ENCODE measurements around the gene HOXD10. TPM values are rescaled to one million over a fixed set of nuclear protein-coding genes. Genes with fewer than 3 reads are reported as not detected.

Gene HOXD10
- total and polyA plus RNA-seq, 7 experiments from 2014 or later = not detected

- intact Hi-C loops (cut with micrococcal nuclease) = no loop called here
- DNase-seq = no peak
- Mint-ChIP-seq H3K4me3 (peak overlapping the region in 3 of 10 donors; percentile 2 to 60 (median 29)), H3K36me3 (peaks cover 0 to 11% (median 4%) of the 10 kb centered on the region in 5 donors), H3K9me3 (peaks cover 2 to 43% (median 8%) of the 10 kb centered on the region in 11 donors), H3K27ac (peak overlapping the region in 5 of 9 donors; percentile 37 to 76 (median 50)), H3K27me3 (peaks cover 72 to 88% (median 74%) of the 10 kb centered on the region in 5 donors), H3K4me1 (peaks cover 0 to 19% (median 11%) of the 10 kb centered on the region in 7 donors)
- H3K4me3 ChIP-seq (ENCODE audit: low read length) = no peak overlapping the region
- peaks cover 0 to 15% of the 10 kb centered on the region in 2 donors for H3K4me1 ChIP-seq (ENCODE audit: control insufficient read depth in 2 of 2, insufficient read depth in 2 of 2, low read length in 2 of 2)
- no peak for ATAC-seq
- peaks cover 24 to 92% of the 10 kb centered on the region in 2 donors for H3K27me3 ChIP-seq (ENCODE audit: control insufficient read depth in 2 of 2, insufficient read depth in 2 of 2, low read length in 2 of 2)
- H3K27ac ChIP-seq (ENCODE audit: low read depth, low read length) = no peak overlapping the region
- ChIA-PET POLR2A (no interaction called here), CTCF (no interaction called here)
- H3K9me3 ChIP-seq (ENCODE audit: control insufficient read depth in 2 of 3, low read length in 3 of 3) = peaks cover 0 to 4% (median 0%) of the 10 kb centered on the region in 3 experiments
- H3K36me3 ChIP-seq (ENCODE audit: control insufficient read depth in 2 of 3, insufficient read depth in 3 of 3, low read length in 3 of 3) = no peaks in the 10 kb centered on the region
These were observed 2.2 kb downstream of the HOXD10 start for GRCh38 chr2:176118601-176119339.

- peak overlapping the region in 5 of 10 donors; percentile 20 to 37 (median 30) for H3K4me3 Mint-ChIP-seq
- DNase-seq (no peak), ATAC-seq (no peak)
- H3K27me3 Mint-ChIP-seq = peaks cover 75 to 90% (median 77%) of the 10 kb centered on the region in 5 donors
- peaks cover 0 to 25% (median 14%) of the 10 kb centered on the region in 7 donors for H3K4me1 Mint-ChIP-seq
- H3K27ac Mint-ChIP-seq = peak overlapping the region in 4 of 9 donors; percentile 11 to 63 (median 34)
- Histone ChIP-seq H3K36me3 (ENCODE audit: control insufficient read depth in 2 of 3, insufficient read depth in 3 of 3, low read length in 3 of 3) (no peaks in the 10 kb centered on the region), H3K9me3 (ENCODE audit: control insufficient read depth in 2 of 3, low read length in 3 of 3) (no peaks in the 10 kb centered on the region), H3K27me3 (ENCODE audit: control insufficient read depth in 2 of 2, insufficient read depth in 2 of 2, low read length in 2 of 2) (peaks cover 15 to 88% of the 10 kb centered on the region in 2 donors), H3K4me1 (ENCODE audit: control insufficient read depth in 2 of 2, insufficient read depth in 2 of 2, low read length in 2 of 2) (peaks cover 0 to 15% of the 10 kb centered on the region in 2 donors), H3K27ac (ENCODE audit: low read depth, low read length) (no peak overlapping the region), H3K4me3 (ENCODE audit: low read length) (no peak overlapping the region)
- ChIA-PET POLR2A (interaction anchor here (0.7 kb wide), 1 partner anchor 24 kb away, joined by 3 read pairs; no protein-coding TSS in a partner anchor), CTCF (interaction anchor here (0.7 kb wide), 1 partner anchor 533 kb away, joined by 3 read pairs; no protein-coding TSS in a partner anchor)
- peaks cover 0 to 11% (median 2%) of the 10 kb centered on the region in 5 donors for H3K36me3 Mint-ChIP-seq
- H3K9me3 Mint-ChIP-seq = peaks cover 2 to 33% (median 6%) of the 10 kb centered on the region in 11 donors
- intact Hi-C loops (cut with micrococcal nuclease) = loop anchor here (10.0 kb wide), 3 partner anchors 1214 to 1786 kb away; partner anchors contain the start of gene SP9 (in 1 of the 2)
These were observed 4.0 kb downstream of the HOXD10 start for GRCh38 chr2:176120364-176121189.

- Histone ChIP-seq H3K9me3 (ENCODE audit: control insufficient read depth in 2 of 3, low read length in 3 of 3) (no peaks in the 10 kb centered on the region), H3K4me3 (ENCODE audit: low read length) (no peak overlapping the region), H3K4me1 (ENCODE audit: control insufficient read depth in 2 of 2, insufficient read depth in 2 of 2, low read length in 2 of 2) (peaks cover 0 to 15% of the 10 kb centered on the region in 2 donors), H3K36me3 (ENCODE audit: control insufficient read depth in 2 of 3, insufficient read depth in 3 of 3, low read length in 3 of 3) (no peaks in the 10 kb centered on the region), H3K27ac (ENCODE audit: low read depth, low read length) (no peak overlapping the region), H3K27me3 (ENCODE audit: control insufficient read depth in 2 of 2, insufficient read depth in 2 of 2, low read length in 2 of 2) (peaks cover 15 to 88% of the 10 kb centered on the region in 2 donors)
- H3K9me3 Mint-ChIP-seq = peaks cover 2 to 30% (median 6%) of the 10 kb centered on the region in 11 donors
- peak overlapping the region in 8 of 10 donors; percentile 1 to 68 (median 35) for H3K4me3 Mint-ChIP-seq
- ChIA-PET POLR2A (no interaction called here), CTCF (interaction anchor here (1.2 kb wide), 1 partner anchor 11 kb away, joined by 3 read pairs; no protein-coding TSS in a partner anchor)
- H3K27ac Mint-ChIP-seq = peak overlapping the region in 5 of 9 donors; percentile 11 to 63 (median 34)
- H3K36me3 Mint-ChIP-seq = peaks cover 0 to 11% (median 2%) of the 10 kb centered on the region in 5 donors
- ATAC-seq = no peak
- H3K27me3 Mint-ChIP-seq = peaks cover 77 to 89% (median 80%) of the 10 kb centered on the region in 5 donors
- peaks cover 0 to 25% (median 14%) of the 10 kb centered on the region in 7 donors for H3K4me1 Mint-ChIP-seq
- intact Hi-C loops (cut with micrococcal nuclease) = loop anchor here (10.0 kb wide), 3 partner anchors 1213 to 1787 kb away; partner anchors contain the start of gene SP9 (in 1 of the 2)
- peak in 1 of 9 donors; percentile 21 for DNase-seq
These were observed 4.8 kb downstream of the HOXD10 start for GRCh38 chr2:176121190-176122051.

DNA sequence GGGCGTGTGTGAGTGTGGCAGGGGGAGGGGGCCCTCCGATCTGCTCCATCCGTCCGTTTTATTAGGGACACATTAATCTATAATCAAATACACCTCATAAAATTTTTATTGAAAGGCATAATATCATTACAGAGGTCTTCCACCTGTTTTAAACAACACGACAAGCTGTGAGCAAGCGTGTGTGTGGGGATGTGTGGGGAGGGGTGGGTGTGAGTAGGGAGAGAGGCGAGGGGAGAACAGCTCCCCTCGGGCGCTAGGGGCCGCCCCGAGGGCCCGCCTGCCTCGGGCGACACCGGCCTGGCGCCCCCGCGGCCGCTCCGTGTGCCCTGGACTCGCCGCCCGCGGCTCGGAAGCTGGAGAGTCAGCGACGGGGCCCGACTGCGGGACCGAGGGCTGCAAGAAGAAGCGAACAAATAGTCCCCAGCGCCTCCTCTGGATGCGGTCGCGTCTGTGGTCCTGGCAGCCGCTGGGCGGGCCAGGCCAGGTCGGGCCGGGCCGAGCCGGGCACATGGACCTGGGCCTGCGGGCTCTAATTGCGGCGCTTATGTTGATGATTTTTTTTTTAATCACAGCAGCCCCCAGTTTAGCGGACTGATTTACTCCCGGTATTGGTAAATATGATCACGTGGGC, 5.6 kb downstream of the HOXD10 start:
- peaks cover 0 to 29% (median 15%) of the 10 kb centered on the region in 7 donors for H3K4me1 Mint-ChIP-seq
- no peak for DNase-seq
- H3K4me3 ChIP-seq (ENCODE audit: low read length) = peak overlapping the region; percentile 33
- intact Hi-C loops (cut with micrococcal nuclease) = loop anchor here (10.0 kb wide), 3 partner anchors 1213 to 1787 kb away; partner anchors contain the start of gene SP9 (in 1 of the 2)
- peaks cover 0 to 6% (median 2%) of the 10 kb centered on the region in 5 donors for H3K36me3 Mint-ChIP-seq
- peaks cover 0 to 15% of the 10 kb centered on the region in 2 donors for H3K4me1 ChIP-seq (ENCODE audit: control insufficient read depth in 2 of 2, insufficient read depth in 2 of 2, low read length in 2 of 2)
- H3K27ac Mint-ChIP-seq = peak overlapping the region in 1 of 9 donors; percentile 52
- H3K9me3 Mint-ChIP-seq = peaks cover 0 to 22% (median 6%) of the 10 kb centered on the region in 11 donors
- H3K27me3 ChIP-seq (ENCODE audit: control insufficient read depth in 2 of 2, insufficient read depth in 2 of 2, low read length in 2 of 2) = peaks cover 21 to 84% of the 10 kb centered on the region in 2 donors
- H3K27ac ChIP-seq (ENCODE audit: low read depth, low read length) = no peak overlapping the region
- ATAC-seq = peak; percentile 31
- peaks cover 77 to 88% (median 80%) of the 10 kb centered on the region in 5 donors for H3K27me3 Mint-ChIP-seq
- peak overlapping the region in 9 of 10 donors; percentile 60 to 85 (median 76) for H3K4me3 Mint-ChIP-seq
- ChIA-PET CTCF (interaction anchor here (1.2 kb wide), 1 partner anchor 12 kb away, joined by 3 read pairs; no protein-coding TSS in a partner anchor), POLR2A (interaction anchor here (0.5 kb wide), 1 partner anchor 1009 kb away, joined by 4 read pairs; no protein-coding TSS in a partner anchor)
- no peaks in the 10 kb centered on the region for H3K9me3 ChIP-seq (ENCODE audit: control insufficient read depth in 2 of 3, low read length in 3 of 3)
- H3K36me3 ChIP-seq (ENCODE audit: control insufficient read depth in 2 of 3, insufficient read depth in 3 of 3, low read length in 3 of 3) = no peaks in the 10 kb centered on the region

- intact Hi-C loops (cut with micrococcal nuclease) = loop anchor here (1.0 to 10.0 kb wide), 4 partner anchors 8 to 1788 kb away; partner anchors contain the start of gene SP9 (in 1 of the 2)
- Histone ChIP-seq H3K27me3 (ENCODE audit: control insufficient read depth in 2 of 2, insufficient read depth in 2 of 2, low read length in 2 of 2) (peaks cover 27 to 81% of the 10 kb centered on the region in 2 donors), H3K36me3 (ENCODE audit: control insufficient read depth in 2 of 3, insufficient read depth in 3 of 3, low read length in 3 of 3) (no peaks in the 10 kb centered on the region), H3K4me3 (ENCODE audit: low read length) (peak within 1 kb of the TSS; percentile 33), H3K9me3 (ENCODE audit: control insufficient read depth in 2 of 3, low read length in 3 of 3) (no peaks in the 10 kb centered on the region), H3K4me1 (ENCODE audit: control insufficient read depth in 2 of 2, insufficient read depth in 2 of 2, low read length in 2 of 2) (peaks cover 0 to 15% of the 10 kb centered on the region in 2 donors), H3K27ac (ENCODE audit: low read depth, low read length) (no peak within 1 kb of the TSS)
- CTCF ChIA-PET = no interaction called here
- peak within 1 kb of the TSS in 2 of 9 donors; percentile 38 to 86 for H3K27ac Mint-ChIP-seq
- H3K36me3 Mint-ChIP-seq = peaks cover 0 to 4% (median 2%) of the 10 kb centered on the region in 5 donors
- POLR2A ChIA-PET = interaction anchor here (0.5 kb wide), 1 partner anchor 1009 kb away, joined by 4 read pairs; no protein-coding TSS in a partner anchor
- H3K4me1 Mint-ChIP-seq = peaks cover 3 to 32% (median 15%) of the 10 kb centered on the region in 7 donors
- peaks cover 77 to 90% (median 82%) of the 10 kb centered on the region in 5 donors for H3K27me3 Mint-ChIP-seq
- peak in 2 of 9 donors; percentile 39 to 43 for DNase-seq
- ATAC-seq = peak; percentile 35
- peak within 1 kb of the TSS; percentile 26 to 85 (median 76) for H3K4me3 Mint-ChIP-seq
- peaks cover 0 to 20% (median 6%) of the 10 kb centered on the region in 11 donors for H3K9me3 Mint-ChIP-seq
These were observed 6.3 kb downstream of the HOXD10 start, which contains the start of gene HOXD9 for GRCh38 chr2:176122683-176123410. HOXD9 (plus strand) TSS chr2:176122719; CDS start chr2:176122769, 50 bp downstream.

Data from naive thymus-derived CD4-positive, alpha-beta T cell (primary cell).